HG03521 (cell line): ENCODE measurements around the gene TRIM49D2.
"Not testable (repeated sequence)": the region's sequence is repeated elsewhere in the genome, so short reads cannot be mapped to it uniquely, and the experiment has no call there.

Experiments used
- ATAC-seq: cut with Tn5 transposase; IDR thresholded peaks from one replicate; pipeline ENCODE4 v1.9.1; 2021; ENCODE audit warnings: mild to moderate bottlenecking, moderate library complexity; ENCODE audit not compliant: unreplicated experiment

Gene TRIM49D2, protein sequence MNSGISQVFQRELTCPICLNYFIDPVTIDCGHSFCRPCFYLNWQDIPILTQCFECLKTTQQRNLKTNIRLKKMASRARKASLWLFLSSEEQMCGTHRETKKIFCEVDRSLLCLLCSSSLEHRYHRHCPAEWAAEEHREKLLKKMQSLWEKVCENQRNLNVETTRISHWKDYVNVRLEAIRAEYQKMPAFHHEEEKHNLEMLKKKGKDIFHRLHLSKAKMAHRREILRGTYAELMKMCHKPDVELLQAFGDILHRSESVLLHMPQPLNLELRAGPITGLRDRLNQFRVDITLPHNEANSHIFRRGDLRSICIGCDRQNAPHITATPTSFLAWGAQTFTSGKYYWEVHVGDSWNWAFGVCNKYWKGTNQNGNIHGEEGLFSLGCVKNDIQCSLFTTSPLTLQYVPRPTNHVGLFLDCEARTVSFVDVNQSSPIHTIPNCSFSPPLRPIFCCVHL

GRCh38 chr11:89923764-89924163, at the start of gene TRIM49D2:
TSS of gene TRIM49D2 (plus strand) at chr11:89924064. CDS start at chr11:89926762, 2,698 bp downstream.
- not testable (repeated sequence) for ATAC-seq

- ATAC-seq: not testable (repeated sequence)
Observed at GRCh38 chr11:89877511-89877910, 46.4 kb upstream of the TRIM49D2 start.

GRCh38 chr11:89893245-89893644, 30.6 kb upstream of the TRIM49D2 start:
- not testable (repeated sequence) for ATAC-seq

GRCh38 chr11:89900809-89901208, 23.1 kb upstream of the TRIM49D2 start:
- not testable (repeated sequence) for ATAC-seq

- no peak for ATAC-seq
Observed at GRCh38 chr11:89922195-89922660, 1.6 kb upstream of the TRIM49D2 start, which contains the start of gene TRIM49D1. TSS of gene TRIM49D1 (minus strand) at chr11:89922245. CDS start at chr11:89917710, 4,535 bp downstream.

DNA sequence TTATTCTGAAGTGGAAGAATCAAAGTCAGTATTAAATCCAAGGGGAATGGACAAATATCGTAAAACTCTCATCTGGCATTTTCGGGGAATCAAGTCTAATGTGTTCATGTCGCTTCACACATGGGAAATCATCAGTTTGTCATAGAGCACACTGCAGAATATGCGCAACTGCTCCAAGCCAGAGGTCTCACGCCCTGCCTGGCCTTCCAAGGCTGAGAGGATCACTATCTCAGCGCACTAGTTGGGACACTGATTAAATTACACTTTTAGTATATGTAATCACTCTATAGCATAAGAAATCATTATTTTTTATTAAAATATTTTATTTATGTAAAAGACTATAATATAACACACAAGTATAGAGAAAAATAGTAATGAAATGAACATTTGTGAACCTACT, 37.0 kb downstream of the TRIM49D2 start:
- ATAC-seq: not testable (repeated sequence)

GRCh38 chr11:89965737-89966136, 41.9 kb downstream of the TRIM49D2 start, which contains the start of gene TRIM64:
TSS of gene TRIM64 (plus strand) at chr11:89966037. CDS start at chr11:89968504, 2,467 bp downstream.
- ATAC-seq: not testable (repeated sequence)
